ENCODE measurements around the gene SEMA4D.

- TF ChIP-seq POLR2A (IDR thresholded peaks at IDR 0.05) (no peak), CTCF (IDR thresholded peaks at IDR 0.05) (no peak)
Observed at GRCh38 chr9:89468281-89468960, 29.5 kb downstream of the SEMA4D start.

Measured in adrenal gland (tissue), 5 donors.